ENCODE measurements around the gene OGDH.

OGDH gene

GRCh38 chr7:44752822-44753221, 146.4 kb downstream of the OGDH start:
- Histone ChIP-seq H3K9me2 (ENCODE audit: low read depth, low read length) (no peaks in the 10 kb centered on the region), H3K9ac (ENCODE audit: low read length) (no peak overlapping the region), H3K9me3 (ENCODE audit: low read length) (no peaks in the 10 kb centered on the region), H3K36me3 (ENCODE audit: insufficient read depth, low read length) (peaks cover 17% of the 10 kb centered on the region), H3K4me2 (ENCODE audit: low read length) (no peak overlapping the region), H4K20me1 (ENCODE audit: insufficient read depth, low read length) (no peaks in the 10 kb centered on the region), H3F3A (ENCODE audit: insufficient read depth, low read length) (no peaks in the 10 kb centered on the region), H3K4me3 (ENCODE audit: low read depth, low read length, poor library complexity, severe bottlenecking) (no peak overlapping the region), H3K27me3 (ENCODE audit: insufficient read depth, low read length) (no peaks in the 10 kb centered on the region), H3K79me2 (ENCODE audit: insufficient read depth, low read length) (peaks cover 18% of the 10 kb centered on the region; the same call in 1 of the 2 replicates), H3K4me1 (ENCODE audit: insufficient read depth, low read length, severe bottlenecking) (peaks cover 40% of the 10 kb centered on the region), H2AFZ (ENCODE audit: low read length) (no peak overlapping the region), H3K27ac (ENCODE audit: low read depth, low read length, poor library complexity, severe bottlenecking) (no peak overlapping the region)
- TF ChIP-seq EZH2 (IDR thresholded peaks at IDR 0.05; ENCODE audit: borderline replicate concordance, low read length) (no peak), CTCF (IDR thresholded peaks at IDR 0.05; ENCODE audit: low read length) (no peak)

- H3K9me3 ChIP-seq (ENCODE audit: low read length) = no peaks in the 10 kb centered on the region
- peaks cover 14% of the 10 kb centered on the region; the same call in 1 of the 2 replicates for H3K79me2 ChIP-seq (ENCODE audit: insufficient read depth, low read length)
- no peak overlapping the region for H3K27ac ChIP-seq (ENCODE audit: low read depth, low read length, poor library complexity, severe bottlenecking)
Measured at GRCh38 chr7:44754802-44755697, 148.6 kb downstream of the OGDH start.

More at GRCh38 chr7:44754802-44755697, 148.6 kb downstream of the OGDH start:
- Histone ChIP-seq H3K4me1 (ENCODE audit: insufficient read depth, low read length, severe bottlenecking) (peaks cover 28% of the 10 kb centered on the region), H3K27me3 (ENCODE audit: insufficient read depth, low read length) (no peaks in the 10 kb centered on the region), H4K20me1 (ENCODE audit: insufficient read depth, low read length) (no peaks in the 10 kb centered on the region), H3K9me2 (ENCODE audit: low read depth, low read length) (no peaks in the 10 kb centered on the region), H2AFZ (ENCODE audit: low read length) (no peak overlapping the region), H3K4me3 (ENCODE audit: low read depth, low read length, poor library complexity, severe bottlenecking) (no peak overlapping the region), H3K4me2 (ENCODE audit: low read length) (no peak overlapping the region), H3K36me3 (ENCODE audit: insufficient read depth, low read length) (peaks cover 33% of the 10 kb centered on the region), H3K9ac (ENCODE audit: low read length) (no peak overlapping the region), H3F3A (ENCODE audit: insufficient read depth, low read length) (no peaks in the 10 kb centered on the region)
- no peak for TF ChIP-seq CTCF (IDR thresholded peaks at IDR 0.05; ENCODE audit: low read length)
- no peak for TF ChIP-seq EZH2 (IDR thresholded peaks at IDR 0.05; ENCODE audit: borderline replicate concordance, low read length)

Data from OCI-LY1 (cell line).